Putamen (tissue), 1 donor: ENCODE data around the gene TRIM66.

Experiments used
- DNase-seq: peaks from one replicate; pipeline ENCODE4 v3.0.0-alpha.2; 2016; ENCODE audit warnings: low spot score

The TRIM66 gene

DNA sequence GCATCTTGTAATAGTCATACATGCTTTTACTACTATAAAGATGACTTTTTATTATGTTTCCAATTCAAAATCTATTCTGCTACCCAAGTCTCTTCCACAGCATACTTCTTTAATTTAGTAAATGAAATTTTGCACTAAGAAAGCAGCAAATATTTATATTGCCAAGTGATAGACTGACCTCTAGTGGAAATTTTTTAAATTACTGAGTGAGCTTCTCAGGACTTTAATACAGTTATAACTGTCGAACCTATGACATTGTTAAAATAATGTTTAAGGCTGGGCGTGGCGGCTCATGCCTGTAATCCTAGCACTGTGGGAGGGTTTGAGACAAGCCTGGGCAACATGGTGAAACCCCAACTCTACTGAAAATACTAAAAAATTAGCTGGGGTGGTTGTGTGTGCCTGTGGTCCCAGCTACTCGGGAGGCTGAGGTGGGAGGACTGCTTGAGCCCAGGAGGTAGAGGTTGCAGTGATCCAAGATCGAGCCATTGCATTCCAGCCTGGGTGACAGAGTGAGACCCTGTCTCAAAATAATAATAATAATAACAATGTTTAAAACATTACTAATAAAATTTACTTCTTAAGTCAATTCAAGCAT, 115.8 kb downstream of the TRIM66 start:
- peak; percentile 32 for DNase-seq

DNA sequence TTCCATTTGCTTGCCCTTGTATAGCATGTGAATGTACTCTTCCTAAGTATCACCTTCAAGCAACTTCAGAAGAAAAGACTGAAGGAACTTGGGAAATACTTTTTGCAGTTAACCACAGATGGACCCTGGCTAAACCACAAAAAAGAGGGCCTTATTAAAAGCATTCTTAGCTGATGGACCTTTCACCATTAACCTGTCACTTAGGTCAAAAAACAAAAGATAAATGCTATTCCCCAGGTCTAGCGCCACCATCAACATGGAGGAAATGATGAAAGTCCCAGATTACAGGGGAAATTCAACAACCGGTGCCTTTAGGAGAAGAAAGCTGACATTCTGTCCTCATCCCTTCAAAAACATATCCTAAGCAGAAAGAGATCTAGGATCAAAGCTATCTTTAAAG, 117.9 kb downstream of the TRIM66 start:
- DNase-seq: no peak
